RPMI8226 (cell line): ENCODE results near the gene PTOV1.

Experiments used
- DNase-seq: peaks from one replicate; pipeline ENCODE4 v3.0.0-alpha.2; 2015

The PTOV1 gene

GRCh38 chr19:49845414-49845813 lies 5.5 kb upstream of the PTOV1 start:
- no peak for DNase-seq

GRCh38 chr19:49846408-49846807 lies 4.6 kb upstream of the PTOV1 start:
- DNase-seq, result no peak

DNA sequence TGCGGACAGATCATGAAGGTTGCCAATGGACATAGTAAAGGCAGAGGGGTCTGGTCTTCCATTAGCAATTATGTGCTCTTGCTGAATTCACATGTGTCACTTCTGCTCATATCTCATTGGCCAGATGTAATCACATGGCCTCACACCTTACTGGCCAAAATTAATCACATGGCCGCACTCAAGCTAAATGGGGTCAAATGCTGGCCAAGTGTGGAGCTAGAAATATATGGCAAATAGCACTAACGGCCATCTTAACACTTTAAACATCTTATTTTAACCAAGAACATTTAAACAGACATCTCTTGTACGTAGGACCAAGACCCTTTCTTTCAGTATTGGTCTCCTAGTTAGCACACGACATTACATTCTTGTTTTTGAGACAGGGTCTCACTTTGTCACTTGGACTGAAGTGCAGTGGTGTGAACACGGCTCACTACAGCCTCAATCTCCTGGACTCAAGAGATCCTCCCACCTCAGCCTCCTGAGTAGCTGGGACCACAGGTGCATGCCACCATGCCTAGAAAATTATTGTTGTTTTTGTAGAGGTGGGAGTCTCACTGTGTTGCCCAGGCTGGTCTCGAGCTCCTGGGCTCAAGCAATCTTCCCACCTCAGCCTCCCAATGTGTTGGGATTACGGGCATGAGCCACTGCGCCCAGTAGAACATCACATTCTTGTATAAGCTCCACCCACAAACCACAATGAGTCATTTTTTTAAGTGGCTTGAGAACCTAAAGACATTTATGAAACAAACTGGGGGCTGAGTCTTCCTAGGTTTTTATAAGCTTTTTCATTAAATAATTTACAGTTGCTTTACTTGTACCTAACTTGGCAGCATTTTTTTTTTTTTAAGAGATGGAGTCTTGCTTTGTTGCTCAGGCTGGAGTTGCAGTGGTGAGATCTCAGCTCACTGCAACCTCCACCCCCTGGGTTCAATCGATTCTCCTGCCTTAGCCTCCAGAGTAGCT lies 2.9 kb upstream of the PTOV1 start:
- peak; percentile 47 for DNase-seq

DNA sequence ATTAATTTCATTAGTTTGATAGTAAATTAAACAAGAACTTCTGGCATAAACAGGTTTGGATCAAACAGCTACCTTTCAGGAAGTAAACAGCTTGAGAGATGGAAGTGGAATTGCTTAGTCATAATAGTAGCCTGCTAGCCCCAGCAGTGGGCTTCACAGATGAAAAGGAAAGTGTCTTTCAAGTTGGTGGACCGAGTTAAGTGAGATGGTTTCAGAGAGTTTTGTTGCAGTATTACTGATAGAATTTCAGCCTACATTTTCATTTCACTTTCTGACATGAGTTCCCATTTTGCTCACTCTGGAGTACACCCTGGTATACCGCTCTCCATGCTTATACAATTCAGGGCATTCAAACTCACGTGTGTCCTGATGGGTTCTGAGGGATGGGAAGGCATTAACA lies 2.0 kb upstream of the PTOV1 start:
- no peak for DNase-seq

GRCh38 chr19:49849433-49850220 lies 1.3 kb upstream of the PTOV1 start:
- DNase-seq, result no peak

DNA sequence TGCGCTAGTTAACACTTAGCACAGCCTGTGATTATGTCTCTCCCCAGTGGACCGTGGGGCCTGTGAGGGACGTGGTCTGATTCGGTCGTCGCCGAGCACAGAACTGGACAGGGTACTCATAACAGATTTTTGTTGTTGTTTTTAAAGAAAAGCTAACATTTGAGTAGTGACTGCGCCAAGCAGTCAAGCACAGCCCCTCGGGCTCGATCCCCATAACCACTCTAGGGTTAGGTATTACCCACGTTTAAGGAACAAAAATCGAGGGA lies 805 bp upstream of the PTOV1 start:
- DNase-seq, result no peak

DNA sequence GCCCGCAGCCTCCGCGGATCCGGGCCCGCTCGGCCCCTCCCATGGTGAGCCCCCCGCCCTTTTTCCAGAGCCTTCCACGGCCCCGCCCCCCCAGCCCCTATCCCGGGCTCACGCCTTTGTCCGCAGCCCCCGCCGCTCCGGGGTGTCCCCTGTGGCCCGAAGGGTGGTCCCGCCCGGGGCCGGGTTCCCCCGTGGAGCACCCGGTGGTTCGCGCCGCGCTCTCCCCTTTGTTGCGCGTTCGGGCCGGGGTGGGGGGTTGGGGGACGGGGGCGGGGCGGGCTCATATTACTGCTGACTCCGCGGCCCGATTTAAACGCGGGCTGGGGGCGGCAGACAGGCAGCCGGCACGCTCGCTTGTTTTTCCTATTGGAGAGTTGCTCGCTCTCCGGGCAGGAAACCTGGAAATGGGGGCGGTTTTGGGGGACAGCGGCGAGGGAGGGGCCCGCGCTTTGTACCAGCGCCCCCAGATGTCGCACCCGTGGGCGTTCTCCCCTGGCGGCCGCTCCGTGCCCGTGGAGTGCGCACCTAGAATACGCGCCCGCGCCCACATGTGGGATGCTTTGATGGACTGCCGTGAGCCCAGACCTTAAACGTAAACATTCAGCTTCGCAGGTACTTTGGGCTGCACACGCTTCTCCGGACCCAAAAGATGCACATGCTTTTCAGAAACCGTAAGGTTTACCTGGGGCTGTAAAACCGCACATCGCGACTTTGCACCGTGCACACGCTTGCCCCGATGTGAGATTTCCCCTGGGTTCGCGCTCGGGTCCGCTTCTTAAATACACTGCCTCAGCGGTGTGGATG lies 699 bp downstream of the PTOV1 start:
- peak; percentile 40 for DNase-seq

GRCh38 chr19:49852631-49853126 lies 1.7 kb downstream of the PTOV1 start:
- DNase-seq, result no peak

DNA sequence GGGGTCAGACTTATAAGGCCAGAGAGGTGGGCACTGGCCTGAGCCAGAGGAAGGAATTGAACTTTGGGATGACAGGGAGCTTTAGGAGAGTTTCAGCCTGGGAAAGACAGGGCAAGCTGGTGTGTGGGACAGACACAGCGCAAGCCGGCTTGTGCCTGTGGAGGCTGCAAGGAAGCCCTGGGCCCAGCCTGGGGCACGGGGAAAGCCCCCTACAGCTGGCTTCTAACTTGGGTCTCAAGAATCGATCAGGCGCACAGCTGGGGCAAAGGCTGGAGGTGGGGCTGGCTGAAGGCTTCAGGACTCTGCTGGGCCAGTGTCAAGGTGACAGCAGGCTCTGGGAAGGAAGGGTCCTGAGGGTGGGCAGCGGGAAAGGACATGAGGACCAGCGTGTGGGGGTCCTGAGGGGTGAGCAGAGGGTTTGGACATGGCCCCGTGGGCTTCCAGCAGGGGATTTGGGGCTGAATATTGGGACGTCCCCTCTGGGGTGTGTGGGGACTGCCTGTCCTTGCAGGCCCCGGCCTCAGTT lies 3.0 kb downstream of the PTOV1 start:
- no peak for DNase-seq

- no peak for DNase-seq
Observed at GRCh38 chr19:49854378-49855263, 3.7 kb downstream of the PTOV1 start.

DNA sequence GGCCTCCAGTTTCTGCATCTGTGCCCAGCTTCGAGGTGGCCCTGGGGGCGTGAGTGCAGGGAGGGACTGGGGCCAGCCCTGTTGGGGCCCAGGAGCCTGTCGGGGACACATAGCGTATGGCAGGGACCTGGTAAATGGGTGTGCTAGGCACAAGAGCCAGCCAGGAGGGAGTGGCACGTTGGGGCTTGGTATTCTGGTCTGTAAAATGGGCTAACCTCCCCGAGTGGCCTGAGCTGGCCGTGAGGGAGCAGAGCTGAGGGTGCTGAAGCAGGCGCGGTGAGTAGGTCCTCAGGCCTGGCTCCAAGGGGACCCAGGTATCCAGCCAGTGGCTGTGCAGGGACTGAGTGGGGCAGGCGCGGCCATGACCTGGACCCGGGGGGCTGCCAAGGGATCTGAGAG lies 4.3 kb downstream of the PTOV1 start:
- no peak for DNase-seq

DNA sequence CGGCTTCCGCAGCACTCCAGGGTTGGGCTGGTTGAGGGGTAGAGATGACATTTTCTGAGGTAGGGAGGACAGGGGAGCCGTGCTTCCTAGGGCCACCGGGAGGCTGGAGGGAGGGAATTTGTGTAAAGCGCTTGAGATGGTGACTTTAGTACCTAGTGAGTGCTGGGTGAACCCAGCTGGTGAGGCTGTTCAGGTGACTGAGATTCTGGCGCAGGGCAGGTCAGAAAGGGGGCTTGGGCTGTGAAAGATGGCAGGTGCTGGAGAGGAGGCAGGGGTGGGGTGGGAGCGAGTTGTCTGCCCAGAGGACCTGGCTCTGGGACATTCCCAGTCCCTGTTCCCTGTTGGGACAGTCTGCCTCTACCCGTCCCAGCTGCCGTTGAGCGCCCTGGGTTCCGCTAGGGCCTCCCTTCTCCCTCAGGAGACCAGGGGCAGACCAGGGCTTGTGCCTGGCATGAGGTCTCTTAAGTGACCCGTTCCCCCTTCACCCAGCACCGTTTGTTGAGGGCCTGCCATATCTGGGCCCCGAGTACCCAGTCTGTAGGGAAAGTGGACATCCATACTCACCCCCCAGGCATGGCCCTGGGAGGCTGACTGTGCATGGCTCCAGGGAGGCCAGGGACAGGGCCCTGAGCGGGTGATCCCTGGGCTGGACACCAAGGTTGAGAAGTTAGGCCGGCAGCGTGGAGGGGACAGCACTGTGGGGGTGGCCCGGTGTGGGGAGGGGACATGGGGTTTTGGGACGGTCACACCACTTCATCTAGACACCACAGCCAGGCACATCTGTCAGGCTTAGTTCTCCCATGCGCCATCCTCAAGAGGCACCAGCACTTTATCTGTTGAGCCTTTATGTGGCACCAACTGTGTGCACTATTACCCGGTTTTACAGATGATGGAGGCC lies 5.0 kb downstream of the PTOV1 start:
- no peak for DNase-seq

- no peak for DNase-seq
Observed at GRCh38 chr19:49856574-49857021, 5.6 kb downstream of the PTOV1 start.

DNA sequence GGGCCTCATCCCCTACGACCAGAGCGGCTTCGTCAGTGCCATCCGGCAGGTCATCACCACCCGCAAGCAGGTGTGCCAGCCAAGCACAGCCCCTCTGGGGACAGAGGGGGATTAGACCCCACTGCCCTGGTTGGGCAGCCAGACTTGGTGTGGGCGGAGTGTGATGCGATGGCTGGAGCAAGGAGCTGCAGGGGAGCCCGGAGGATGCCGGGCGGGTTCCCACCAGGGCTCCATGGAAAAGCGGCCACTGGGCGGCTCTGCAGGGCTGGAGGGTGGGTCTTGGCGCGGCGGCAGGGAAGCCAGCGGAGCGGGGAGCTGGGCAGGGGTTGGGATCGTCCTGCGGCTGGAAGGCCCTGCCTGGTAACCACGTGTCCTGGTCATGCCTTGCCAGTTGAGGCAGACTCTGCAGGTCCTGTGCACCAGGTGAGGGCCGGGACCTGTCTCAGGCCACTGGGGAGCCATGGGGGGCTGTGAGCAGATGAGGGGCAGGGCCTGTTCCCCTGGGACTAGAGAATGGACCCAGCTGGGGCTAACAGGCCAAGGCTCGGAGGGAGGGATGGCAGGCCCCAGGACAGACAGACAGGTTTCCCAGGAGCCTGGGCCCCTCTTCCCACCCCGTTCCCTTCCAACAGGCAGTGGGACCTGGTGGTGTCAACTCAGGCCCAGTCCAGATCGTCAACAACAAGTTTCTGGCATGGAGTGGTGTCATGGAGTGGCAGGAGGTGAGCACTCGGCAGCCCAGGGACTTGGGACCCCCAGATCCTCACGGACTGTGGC lies 6.3 kb downstream of the PTOV1 start:
- DNase-seq, result no peak

- no peak for DNase-seq
Observed at GRCh38 chr19:49857838-49858087, 6.8 kb downstream of the PTOV1 start.

GRCh38 chr19:49858088-49858985 lies 7.4 kb downstream of the PTOV1 start:
- DNase-seq, result no peak

DNA sequence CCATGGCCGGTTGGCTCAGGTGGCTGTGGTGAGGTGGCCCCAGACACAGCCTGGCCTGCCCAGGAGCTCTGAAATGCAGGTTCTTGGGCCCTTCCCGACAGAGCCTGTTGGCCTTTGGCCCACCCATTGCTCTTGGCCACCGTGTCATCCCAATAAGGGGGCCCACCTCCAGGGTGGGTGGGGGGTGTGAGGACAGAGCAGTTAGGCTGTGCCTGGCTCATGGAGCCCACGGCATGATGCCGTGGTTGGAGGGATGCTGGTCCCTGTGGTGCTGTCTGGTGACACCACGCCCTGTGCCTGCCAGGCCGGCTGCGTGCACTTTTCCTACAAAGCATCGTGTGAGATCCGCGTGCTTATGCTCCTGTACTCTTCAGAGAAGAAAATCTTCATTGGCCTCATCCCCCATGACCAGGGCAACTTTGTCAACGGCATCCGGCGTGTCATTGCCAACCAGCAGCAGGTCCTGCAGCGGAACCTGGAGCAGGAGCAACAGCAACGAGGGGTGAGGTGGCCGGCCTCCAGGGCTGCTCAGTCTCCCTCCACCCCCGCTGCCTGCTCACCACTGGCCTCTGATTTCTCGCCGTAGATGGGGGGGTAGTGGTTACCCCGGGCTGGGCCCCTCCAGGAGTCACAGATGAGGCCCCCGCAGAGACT lies 8.8 kb downstream of the PTOV1 start:
- no peak for DNase-seq

GRCh38 chr19:49860336-49861102 lies 9.6 kb downstream of the PTOV1 start:
- DNase-seq, result no peak
